Caco-2 (cell line): ENCODE results near the gene LAPTM4A. TPM values are rescaled to one million over a fixed set of nuclear protein-coding genes. Genes with fewer than 3 reads are reported as not detected.
A peak's percentile ranks its signal among the peaks of the same experiment; 100 is the strongest.
"Not testable (repeated sequence)": the region's sequence is repeated elsewhere in the genome, so short reads cannot be mapped to it uniquely, and the experiment has no call there.

Experiments used
- BruUV-seq: library from RNA; stranded (reverse); fragments of 400-500 nt; replicated peaks from 2 replicates; lab custom pipeline; 2021; lab: Mats Ljungman, UMichigan
- CTCF ChIA-PET: fragments of 300-600 bp; sonication (Branson Sonifier 250); formaldehyde crosslinking; loops from one replicate; lab custom pipeline; 2022; ENCODE audit warnings: antibody characterized with exemption; lab: Charles Lee
- POLR2A ChIA-PET: fragments of 300-600 bp; sonication (Branson Sonifier 250); formaldehyde crosslinking; loops from one replicate; lab custom pipeline; 2022; ENCODE audit warnings: antibody characterized with exemption; lab: Charles Lee
- DNase-seq, 2 experiments: peaks; one replicate each; pipeline versions ENCODE4 v3.0.0 to v3.0.0-alpha.2; 2020 to 2022
- H3K27me3 ChIP-seq: replicated peaks from 2 replicates; pipeline ENCODE4 v1.6.0; 2011; ENCODE audit warnings: low read length; ENCODE audit not compliant: control insufficient read depth, insufficient read depth
- H3K36me3 ChIP-seq: 2 replicates; pipeline ENCODE4 v1.5.1; 2011; ENCODE audit warnings: low read length; ENCODE audit not compliant: control insufficient read depth, insufficient read depth
- H3K4me1 ChIP-seq: fragments of 250-450 bp; sonication (Bioruptor Pico); 2 replicates; pipeline ENCODE4 v1.5.1; 2020; ENCODE audit warnings: mild to moderate bottlenecking
- H3K4me3 ChIP-seq: 2 replicates; pipeline ENCODE4 v1.5.1; 2011; ENCODE audit warnings: low read depth, mild to moderate bottlenecking, control low read depth, low read length
- H3K9me3 ChIP-seq: fragments of 250-450 bp; sonication (Bioruptor Pico); 2 replicates; pipeline ENCODE4 v1.5.1; 2020; ENCODE audit warnings: mild to moderate bottlenecking, moderate library complexity
- H3K27ac Mint-ChIP-seq: one replicate; pipeline ENCODE4 v1.8.0; 2022; ENCODE audit warnings: mixed read lengths; ENCODE audit not compliant: unreplicated experiment
- H3K27me3 Mint-ChIP-seq: one replicate; pipeline ENCODE4 v1.8.0; 2022; ENCODE audit warnings: mixed read lengths; ENCODE audit not compliant: insufficient read depth, unreplicated experiment
- H3K36me3 Mint-ChIP-seq: one replicate; pipeline ENCODE4 v1.8.0; 2022; ENCODE audit warnings: mild to moderate bottlenecking, mixed read lengths; ENCODE audit not compliant: insufficient read depth, unreplicated experiment
- H3K4me1 Mint-ChIP-seq: one replicate; pipeline ENCODE4 v1.8.0; 2022; ENCODE audit warnings: low read depth, mixed read lengths; ENCODE audit not compliant: unreplicated experiment
- H3K4me3 Mint-ChIP-seq: one replicate; pipeline ENCODE4 v1.8.0; 2022; ENCODE audit warnings: mild to moderate bottlenecking, moderate library complexity, mixed read lengths; ENCODE audit not compliant: unreplicated experiment
- H3K9me3 Mint-ChIP-seq: one replicate; pipeline ENCODE4 v1.8.0; 2022; ENCODE audit warnings: mixed read lengths; ENCODE audit not compliant: unreplicated experiment
- intact Hi-C: fragments of 100-400 bp; cut with micrococcal nuclease; formaldehyde crosslinking; loops from one replicate; pipeline ENCODE4 v1.10.0; 2022; ENCODE audit not compliant: unreplicated experiment
- total RNA-seq: library from RNA; stranded (reverse); gene quantifications from 2 replicates; pipeline ENCODE4 v1.2.3, GENCODE V29; 2022
- TF ChIP-seq, protein P1 (sequence below), 2 experiments: fragments of 200-600 bp in 1 of 2; IDR thresholded peaks; 1 replicate in 1 of 2; 2 replicates in 1 of 2; pipeline versions ENCODE4 v1.5.1 to v1.8.0; 2011 to 2022; ENCODE audit warnings: antibody characterized with exemption in 1 of 2, control low read depth in 1 of 2, inconsistent platforms in 1 of 2, low read depth in 1 of 2, low read length in 1 of 2, mild to moderate bottlenecking in 1 of 2, moderate library complexity in 1 of 2; ENCODE audit not compliant: insufficient read depth in 1 of 2, severe bottlenecking in 1 of 2, unreplicated experiment in 1 of 2

The LAPTM4A gene
- total RNA-seq, 1 experiment from 2014 or later, result 140 TPM

GRCh38 chr2:20076757-20077156, 25.3 kb upstream of the LAPTM4A start:
- Histone ChIP-seq H3K36me3 (no peaks in the 10 kb centered on the region), H3K27me3 (no peaks in the 10 kb centered on the region), H3K4me3 (no peak overlapping the region), H3K4me1 (peaks cover 16% of the 10 kb centered on the region), H3K9me3 (no peaks in the 10 kb centered on the region)
- ChIA-PET CTCF (interaction anchor here (2.1 kb wide), 1 partner anchor 61 kb away, joined by 12 read pairs; no protein-coding TSS in a partner anchor), POLR2A (interaction anchor here (1.5 kb wide), 1 partner anchor 25 kb away, joined by 7 read pairs; the partner anchor contains the start of gene LAPTM4A)
- no peak for DNase-seq
- BruUV-seq, result no TSS peak
- Mint-ChIP-seq H3K27me3 (no peaks in the 10 kb centered on the region), H3K9me3 (no peaks in the 10 kb centered on the region), H3K4me1 (peaks cover 14% of the 10 kb centered on the region), H3K27ac (no peak overlapping the region), H3K36me3 (no peaks in the 10 kb centered on the region), H3K4me3 (no peak overlapping the region)
- TF ChIP-seq, protein P1, sequence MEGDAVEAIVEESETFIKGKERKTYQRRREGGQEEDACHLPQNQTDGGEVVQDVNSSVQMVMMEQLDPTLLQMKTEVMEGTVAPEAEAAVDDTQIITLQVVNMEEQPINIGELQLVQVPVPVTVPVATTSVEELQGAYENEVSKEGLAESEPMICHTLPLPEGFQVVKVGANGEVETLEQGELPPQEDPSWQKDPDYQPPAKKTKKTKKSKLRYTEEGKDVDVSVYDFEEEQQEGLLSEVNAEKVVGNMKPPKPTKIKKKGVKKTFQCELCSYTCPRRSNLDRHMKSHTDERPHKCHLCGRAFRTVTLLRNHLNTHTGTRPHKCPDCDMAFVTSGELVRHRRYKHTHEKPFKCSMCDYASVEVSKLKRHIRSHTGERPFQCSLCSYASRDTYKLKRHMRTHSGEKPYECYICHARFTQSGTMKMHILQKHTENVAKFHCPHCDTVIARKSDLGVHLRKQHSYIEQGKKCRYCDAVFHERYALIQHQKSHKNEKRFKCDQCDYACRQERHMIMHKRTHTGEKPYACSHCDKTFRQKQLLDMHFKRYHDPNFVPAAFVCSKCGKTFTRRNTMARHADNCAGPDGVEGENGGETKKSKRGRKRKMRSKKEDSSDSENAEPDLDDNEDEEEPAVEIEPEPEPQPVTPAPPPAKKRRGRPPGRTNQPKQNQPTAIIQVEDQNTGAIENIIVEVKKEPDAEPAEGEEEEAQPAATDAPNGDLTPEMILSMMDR (IDR thresholded peaks at IDR 0.05; ENCODE audit: insufficient read depth in 1 of 2, low read depth in 1 of 2, low read length in 1 of 2, severe bottlenecking in 1 of 2, unreplicated experiment in 1 of 2), result no peak
- intact Hi-C loops, result loop anchor here (2.0 kb wide), 1 partner anchor 16 kb away; no protein-coding TSS in a partner anchor

GRCh38 chr2:20074901-20075300, 23.5 kb upstream of the LAPTM4A start:
- no peaks in the 10 kb centered on the region for H3K27me3 ChIP-seq

DNA sequence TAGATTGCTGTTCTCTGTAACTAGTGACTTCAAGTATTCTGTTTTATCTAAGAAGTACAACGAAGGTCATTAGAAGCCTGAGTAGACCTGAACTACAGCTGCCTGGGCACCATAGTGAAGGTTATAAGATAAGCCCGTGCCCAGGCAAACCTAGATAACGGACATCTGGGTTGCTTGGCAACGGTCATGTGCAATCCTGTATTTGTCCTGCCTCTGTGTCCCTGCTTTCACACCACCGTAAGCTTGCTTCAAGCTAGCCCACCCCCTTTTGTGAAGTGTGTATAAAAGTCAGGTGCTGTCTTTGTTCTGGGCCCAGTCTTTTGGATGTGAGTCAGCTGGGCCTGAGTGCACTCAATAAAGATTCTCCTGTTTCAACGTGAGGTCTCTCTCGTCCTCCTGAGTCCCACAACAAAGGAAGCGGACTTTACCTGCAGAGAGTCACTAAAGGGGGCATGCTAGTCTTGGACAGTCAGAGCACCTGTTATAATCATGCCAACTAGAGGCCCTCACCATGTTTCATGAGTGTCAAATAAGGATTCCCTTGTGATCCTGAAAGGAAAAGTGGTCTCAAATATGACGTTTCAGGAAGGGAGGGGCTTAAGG, 22.7 kb upstream of the LAPTM4A start:
- H3K36me3 Mint-ChIP-seq, H3K4me3 Mint-ChIP-seq, H3K27ac Mint-ChIP-seq, H3K4me3 ChIP-seq, H3K27me3 ChIP-seq, POLR2A ChIA-PET, DNase-seq, H3K36me3 ChIP-seq, H3K9me3 Mint-ChIP-seq, H3K27me3 Mint-ChIP-seq, H3K9me3 ChIP-seq, BruUV-seq, intact Hi-C loops, CTCF ChIA-PET: not testable (repeated sequence)
- peaks cover 16% of the 10 kb centered on the region for H3K4me1 ChIP-seq
- H3K4me1 Mint-ChIP-seq, result peaks cover 16% of the 10 kb centered on the region

More at GRCh38 chr2:20074901-20075300, 23.5 kb upstream of the LAPTM4A start:
- Mint-ChIP-seq H3K27me3 (no peaks in the 10 kb centered on the region), H3K9me3 (no peaks in the 10 kb centered on the region), H3K27ac (peak overlapping the region; percentile 23), H3K36me3 (no peaks in the 10 kb centered on the region), H3K4me3 (no peak overlapping the region), H3K4me1 (peaks cover 16% of the 10 kb centered on the region)
- POLR2A ChIA-PET, result no interaction called here
- Histone ChIP-seq H3K4me3 (no peak overlapping the region), H3K4me1 (peaks cover 16% of the 10 kb centered on the region), H3K9me3 (no peaks in the 10 kb centered on the region), H3K36me3 (no peaks in the 10 kb centered on the region)
- no TSS peak for BruUV-seq
- DNase-seq, result no peak
- TF ChIP-seq, protein P1 (IDR thresholded peaks at IDR 0.05; ENCODE audit: insufficient read depth in 1 of 2, low read depth in 1 of 2, low read length in 1 of 2, severe bottlenecking in 1 of 2, unreplicated experiment in 1 of 2), result no peak
- intact Hi-C loops, result no loop called here
- CTCF ChIA-PET, result no interaction called here
